Lower lobe of right lung (tissue), 2 donors: Measurements from ENCODE around the gene IKZF1. TPM values are rescaled to one million over a fixed set of nuclear protein-coding genes. Genes with fewer than 3 reads are reported as not detected.
"Not testable (repeated sequence)": the region's sequence is repeated elsewhere in the genome, so short reads cannot be mapped to it uniquely, and the experiment has no call there.

Experiments
- ATAC-seq, 2 donors: fragments of 200-7000 bp; cut with Tn5 transposase; one replicate each; pipeline ENCODE4 v1.9.1; 2020 to 2022; ENCODE audit warnings: mild to moderate bottlenecking in 2 of 2, moderate library complexity in 2 of 2
- DNase-seq: peaks from one replicate; pipeline ENCODE4 v3.0.0-alpha.2; 2020
- H3K27ac ChIP-seq: fragments of 200-600 bp; one replicate; pipeline ENCODE4 v1.8.0; 2022
- H3K27me3 ChIP-seq: fragments of 200-600 bp; one replicate; pipeline ENCODE4 v1.8.0; 2022; ENCODE audit warnings: low read depth
- H3K36me3 ChIP-seq: fragments of 200-600 bp; one replicate; pipeline ENCODE4 v1.8.0; 2022; ENCODE audit warnings: mild to moderate bottlenecking
- H3K4me1 ChIP-seq: fragments of 200-600 bp; one replicate; pipeline ENCODE4 v1.8.0; 2022
- H3K4me3 ChIP-seq: fragments of 200-600 bp; one replicate; pipeline ENCODE4 v1.8.0; 2022; ENCODE audit warnings: mild to moderate bottlenecking
- H3K9me3 ChIP-seq: fragments of 200-600 bp; one replicate; pipeline ENCODE4 v1.8.0; 2022
- CTCF ChIP-seq: fragments of 200-600 bp; IDR thresholded peaks from one replicate; pipeline ENCODE4 v1.8.0; 2022; ENCODE audit warnings: antibody characterized with exemption, mild to moderate bottlenecking
- intact Hi-C: fragments of 100-400 bp; cut with DNase I; formaldehyde crosslinking; loops from one replicate; pipeline ENCODE4 v1.11.0; 2022
- total RNA-seq: library from RNA; stranded (reverse); fragmentation: NEBNext Ultra II Directional; extraction: Animal tissue kit (Norgen Biotek cat#: 25700); gene quantifications from one replicate; pipeline ENCODE4 v1.2.1, GENCODE V29; 2021
- donor health status: DM: no; HTN: yes; CAD: no; lungs with severe emphysema.

Gene IKZF1
- total RNA-seq, 1 donor from 2014 or later, result 61.9 TPM

GRCh38 chr7:50336894-50337703 is 32.6 kb downstream of the IKZF1 start:
- H3K36me3 ChIP-seq, result no peaks in the 10 kb centered on the region
- intact Hi-C loops, result no loop called here
- no peak overlapping the region for H3K4me3 ChIP-seq
- no peaks in the 10 kb centered on the region for H3K9me3 ChIP-seq
- no peak for TF ChIP-seq CTCF
- H3K4me1 ChIP-seq, result peaks cover 36% of the 10 kb centered on the region
- ATAC-seq (no peak), DNase-seq (no peak)
- H3K27me3 ChIP-seq, result no peaks in the 10 kb centered on the region
- peak overlapping the region; percentile 24 for H3K27ac ChIP-seq

- H3K27me3 ChIP-seq, H3K4me3 ChIP-seq, H3K36me3 ChIP-seq, DNase-seq, intact Hi-C loops, H3K27ac ChIP-seq, ATAC-seq, H3K9me3 ChIP-seq: not testable (repeated sequence)
- peaks cover 24% of the 10 kb centered on the region for H3K4me1 ChIP-seq
These were observed 35.0 kb downstream of the IKZF1 start for GRCh38 chr7:50339472-50339871.

GRCh38 chr7:50339990-50340500 is 35.5 kb downstream of the IKZF1 start:
- Histone ChIP-seq H3K36me3 (no peaks in the 10 kb centered on the region), H3K4me3 (no peak overlapping the region), H3K27me3 (no peaks in the 10 kb centered on the region), H3K27ac (no peak overlapping the region), H3K4me1 (peaks cover 24% of the 10 kb centered on the region), H3K9me3 (no peaks in the 10 kb centered on the region)
- DNase-seq, result no peak
- ATAC-seq, result peak in 1 of 2 donors; percentile 19
- intact Hi-C loops, result no loop called here
- no peak for TF ChIP-seq CTCF

GRCh38 chr7:50341724-50342123 is 37.2 kb downstream of the IKZF1 start:
- no peak for TF ChIP-seq CTCF
- Histone ChIP-seq H3K27ac (no peak overlapping the region), H3K4me1 (peaks cover 19% of the 10 kb centered on the region), H3K27me3 (no peaks in the 10 kb centered on the region), H3K4me3 (no peak overlapping the region), H3K36me3 (no peaks in the 10 kb centered on the region), H3K9me3 (no peaks in the 10 kb centered on the region)
- intact Hi-C loops, result no loop called here
- ATAC-seq, result no peak
- no peak for DNase-seq

GRCh38 chr7:50342616-50343114 is 38.1 kb downstream of the IKZF1 start:
- no peaks in the 10 kb centered on the region for H3K9me3 ChIP-seq
- DNase-seq (peak; percentile 61), ATAC-seq (peak; percentile 78 to 82)
- H3K27me3 ChIP-seq, result no peaks in the 10 kb centered on the region
- H3K36me3 ChIP-seq, result no peaks in the 10 kb centered on the region
- intact Hi-C loops, result no loop called here
- no peak overlapping the region for H3K27ac ChIP-seq
- peaks cover 19% of the 10 kb centered on the region for H3K4me1 ChIP-seq
- no peak for TF ChIP-seq CTCF
- H3K4me3 ChIP-seq, result no peak overlapping the region
